Esophagus muscularis mucosa (tissue), 4 donors: ENCODE data around the gene BET1L. TPM values are rescaled to one million over a fixed set of nuclear protein-coding genes. Genes with fewer than 3 reads are reported as not detected.
"Not testable (repeated sequence)": the region's sequence is repeated elsewhere in the genome, so short reads cannot be mapped to it uniquely, and the experiment has no call there.

Source experiments
- DNase-seq: peaks from one replicate; pipeline ENCODE4 v3.0.0-alpha.2; 2017; ENCODE audit errors: extremely low spot score
- H3K27ac ChIP-seq, 4 donors: fragments of 200-600 bp; sonication (generic); replicated peaks in 1 of 4; 1 replicate in 3 of 4; 2 replicates in 1 of 4; pipeline ENCODE4 v1.5.1; 2016 to 2019; ENCODE audit warnings: mild to moderate bottlenecking in 1 of 4
- H3K27me3 ChIP-seq, 4 donors: fragments of 200-600 bp; sonication (generic); one replicate each; pipeline versions ENCODE4 v1.5.1 to v1.6.0; 2016 to 2019
- H3K36me3 ChIP-seq, 4 donors: fragments of 200-600 bp; sonication (generic); one replicate each; pipeline ENCODE4 v1.5.1; 2016 to 2019
- H3K4me1 ChIP-seq, 4 donors: fragments of 200-600 bp; sonication (generic); one replicate each; pipeline ENCODE4 v1.5.1; 2016 to 2019
- H3K4me3 ChIP-seq, 4 donors: fragments of 200-600 bp; sonication (generic); 1 replicate in 2 of 4; 2 replicates in 2 of 4; pipeline ENCODE4 v1.5.1; 2016 to 2019; ENCODE audit warnings: mild to moderate bottlenecking in 4 of 4, moderate library complexity in 1 of 4
- H3K9me3 ChIP-seq, 4 donors: fragments of 200-600 bp; sonication (generic); 1 replicate in 3 of 4; 2 replicates in 1 of 4; pipeline ENCODE4 v1.5.1; 2016 to 2019
- CTCF ChIP-seq, 3 experiments: fragments of 200-600 bp in 2 of 3; fragments of 450-650 bp in 1 of 3; sonication (generic) in 2 of 3; IDR thresholded peaks; one replicate each; pipeline ENCODE4 v1.5.1; 2017 to 2019; ENCODE audit warnings: antibody characterized with exemption in 3 of 3, mild to moderate bottlenecking in 2 of 3, moderate library complexity in 1 of 3
- WGBS: methylation state at CpG from one replicate; pipeline ENCODE4 v1.1.5; 2018; 5-methylcytosine and 5-hydroxymethylcytosine counted together
- intact Hi-C: fragments of 100-400 bp; cut with DNase I; formaldehyde crosslinking; loops from one replicate; pipeline ENCODE4 v1.15.1; 2023
- small RNA-seq, 3 donors: library from RNA; depleted of rRNA; stranded (forward); fragments of <200 nt; gene quantifications; one replicate each; pipeline ENCODE3, GENCODE V24; 2016
- total RNA-seq, 4 donors: library from RNA; depleted of rRNA; stranded (reverse); fragments of >200 nt; gene quantifications; one replicate each; pipeline versions ENCODE4 v1.1.0 to v1.2.1, GENCODE V29; 2016

The BET1L gene
- total RNA-seq, 4 donors from 2014 or later, result 16.2 to 32.9 (median 30.5) TPM

DNA sequence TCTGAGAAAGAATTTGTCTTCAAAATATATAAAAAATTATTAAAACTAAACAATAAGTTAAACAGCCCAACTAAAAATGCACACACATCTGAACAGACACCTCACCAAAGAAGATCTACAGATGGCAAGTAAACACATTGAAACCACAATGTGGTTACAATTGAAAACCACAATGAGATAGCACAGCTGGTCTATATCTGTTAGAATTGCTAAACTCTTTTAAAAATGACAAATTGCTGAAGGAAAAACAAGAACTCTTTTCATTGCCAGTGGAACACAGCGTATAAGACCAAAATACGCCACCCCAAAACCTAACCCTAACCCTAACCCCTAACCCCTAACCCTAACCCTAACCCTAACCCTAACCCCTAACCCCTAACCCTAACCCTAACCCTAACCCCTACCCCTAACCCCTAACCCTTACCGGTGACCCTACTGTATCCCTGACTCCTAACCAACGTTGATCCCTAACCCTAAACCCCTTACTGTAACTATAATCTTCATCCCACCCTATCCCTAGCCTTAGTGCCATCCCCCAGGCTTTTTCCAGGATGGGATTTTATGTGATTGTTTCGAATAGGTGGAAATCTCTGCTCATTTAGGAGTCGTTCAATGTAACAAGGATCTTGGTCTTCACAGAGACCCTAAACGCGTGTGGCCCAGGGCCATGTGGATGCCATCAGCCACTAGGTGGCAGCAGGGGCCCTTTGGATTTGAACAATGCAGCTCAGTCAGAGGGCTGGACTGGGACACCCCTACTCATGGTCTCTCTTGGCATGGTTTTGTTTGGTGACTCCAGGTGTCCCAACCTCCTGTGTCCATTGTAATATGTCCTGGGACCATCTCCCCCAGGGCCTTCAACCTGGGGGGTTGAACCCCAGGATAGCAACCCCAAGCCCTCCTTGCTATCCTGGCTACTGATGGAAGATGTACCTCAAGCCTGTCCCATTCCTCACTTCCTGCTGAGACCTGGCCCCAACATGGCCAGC lies 15.4 kb downstream of the BET1L start:
- H3K27me3 ChIP-seq, H3K27ac ChIP-seq, DNase-seq, H3K9me3 ChIP-seq, H3K36me3 ChIP-seq, H3K4me3 ChIP-seq, intact Hi-C loops, H3K4me1 ChIP-seq: not testable (repeated sequence)
- peak; percentile 14 to 42 (median 21) for TF ChIP-seq CTCF (IDR thresholded peaks at IDR 0.05)
- 35% methylated on average over 8 of the region's 8 CpGs for WGBS

- H3K4me3 ChIP-seq, H3K27ac ChIP-seq, H3K27me3 ChIP-seq, H3K36me3 ChIP-seq, DNase-seq, H3K4me1 ChIP-seq, H3K9me3 ChIP-seq, intact Hi-C loops: not testable (repeated sequence)
- 87% methylated on average over 5 of the region's 5 CpGs for WGBS
Observed at GRCh38 chr11:190546-190945, 16.7 kb downstream of the BET1L start.

- H3K4me1 ChIP-seq, H3K27ac ChIP-seq, H3K27me3 ChIP-seq, H3K36me3 ChIP-seq, H3K4me3 ChIP-seq, DNase-seq, H3K9me3 ChIP-seq, intact Hi-C loops: not testable (repeated sequence)
- WGBS, result 40% methylated on average over 1 of the region's 25 CpGs
Observed at GRCh38 chr11:189843-190311, 17.3 kb downstream of the BET1L start.

- H3K27ac ChIP-seq, intact Hi-C loops, H3K4me1 ChIP-seq, H3K27me3 ChIP-seq, H3K4me3 ChIP-seq, H3K9me3 ChIP-seq, H3K36me3 ChIP-seq: not testable (repeated sequence)
- 79% methylated on average over 27 of the region's 55 CpGs for WGBS
- peak; percentile 5 for DNase-seq
Observed at GRCh38 chr11:189200-189783, 17.9 kb downstream of the BET1L start.

DNA sequence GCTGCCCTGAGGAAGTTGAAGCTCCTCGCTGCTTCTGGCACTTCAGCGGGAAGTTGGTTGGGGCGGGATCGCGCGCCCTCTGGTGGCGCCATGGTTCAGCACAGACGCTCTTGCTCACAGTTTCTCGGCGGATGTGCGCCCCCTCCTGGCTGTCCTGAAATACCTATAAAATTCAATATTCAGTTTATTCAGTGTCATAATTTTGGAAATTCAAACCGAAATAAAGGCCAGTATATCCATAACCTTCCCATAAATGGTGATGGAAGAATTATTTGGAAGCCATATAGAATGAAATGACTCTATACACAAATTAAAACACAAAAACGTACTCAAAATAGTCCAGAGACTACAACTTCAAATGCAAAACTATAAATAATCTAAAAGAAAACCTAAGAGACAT lies 27.0 kb downstream of the BET1L start:
- H3K27me3 ChIP-seq, DNase-seq, H3K27ac ChIP-seq, H3K4me1 ChIP-seq, H3K9me3 ChIP-seq, H3K4me3 ChIP-seq, intact Hi-C loops, H3K36me3 ChIP-seq: not testable (repeated sequence)
- TF ChIP-seq CTCF (IDR thresholded peaks at IDR 0.05), result peak in 1 of 3 experiments; percentile 13
- 0% methylated on average over 1 of the region's 13 CpGs for WGBS

Small RNA genes within 50 kb of the gene (small RNA-seq; reads per million reads assigned to genes)
- 0 reads per million in 3 donors for gene RNU6-447P

Other genes with a start within 250 kb of the BET1L start
- not detected for gene SCGB1C1, start 14.3 kb downstream of the BET1L start, total RNA-seq
- 100 to 1,000 TPM in 3 of 4 donors, 10 to 100 TPM in 1; 76.8 to 137 (median 123) TPM for gene RIC8A, start 309 bp upstream of the BET1L start, total RNA-seq
- gene SIRT3, start 28.9 kb upstream of the BET1L start, total RNA-seq, result 10 to 100 TPM in 3 of 4 donors, 1 to 10 TPM in 1; 7.9 to 20.1 (median 14.0) TPM
- gene PSMD13, start 29.6 kb upstream of the BET1L start, total RNA-seq, result 100 to 1,000 TPM in 1 of 4 donors, 10 to 100 TPM in 3; 86.4 to 124 (median 94.1) TPM
- 1 to 10 TPM in 1 of 4 donors, under 1 TPM in 2, not detected in 1; 0.13 to 2.2 (median 0.42) TPM for gene NLRP6, start 71.0 kb upstream of the BET1L start, total RNA-seq
- 10 to 100 TPM; 13.3 to 23.7 (median 18.8) TPM for gene PGGHG, start 81.7 kb upstream of the BET1L start, total RNA-seq
- gene IFITM5, start 92.1 kb upstream of the BET1L start, total RNA-seq, result not detected
- 100 to 1,000 TPM in 3 of 4 donors, 10 to 100 TPM in 1; 92.2 to 235 (median 194) TPM for gene IFITM2, start 100.4 kb upstream of the BET1L start, total RNA-seq
- 100 to 1,000 TPM in 3 of 4 donors, 10 to 100 TPM in 1; 60.6 to 197 (median 171) TPM for gene IFITM1, start 106.6 kb upstream of the BET1L start, total RNA-seq
- 100 to 1,000 TPM; 290 to 513 (median 410) TPM for gene IFITM3, start 113.5 kb upstream of the BET1L start, total RNA-seq
- gene B4GALNT4, start 162.1 kb upstream of the BET1L start, total RNA-seq, result 10 to 100 TPM in 1 of 4 donors, 1 to 10 TPM in 3; 2.5 to 12.0 (median 5.7) TPM
- 1 to 10 TPM in 1 of 4 donors, under 1 TPM in 3; 0.17 to 1.1 (median 0.51) TPM for gene PKP3, start 186.8 kb upstream of the BET1L start, total RNA-seq
- 10 to 100 TPM; 45.7 to 72.9 (median 50.5) TPM for gene SIGIRR, start 207.6 kb upstream of the BET1L start, total RNA-seq
- gene ANO9, start 234.6 kb upstream of the BET1L start, total RNA-seq, result under 1 TPM in 3 of 4 donors, not detected in 1; 0.11 to 0.42 (median 0.32) TPM
- gene PTDSS2, start 242.9 kb upstream of the BET1L start, total RNA-seq, result 10 to 100 TPM; 23.9 to 58.3 (median 30.2) TPM